AG04450 (cell line): Measurements from ENCODE around the gene FARP1. TPM values are rescaled to one million over a fixed set of nuclear protein-coding genes. Genes with fewer than 3 reads are reported as not detected.

Experiments used
- CTCF ChIA-PET: fragments of 300-600, 350-600 bp; formaldehyde crosslinking; extraction: SDS; loops from one replicate; lab custom pipeline; 2022; ENCODE audit warnings: antibody characterized with exemption, inconsistent platforms; lab: Charles Lee
- POLR2A ChIA-PET: fragments of 350-600 bp; formaldehyde crosslinking; extraction: SDS; loops from one replicate; lab custom pipeline; 2021; ENCODE audit warnings: antibody characterized with exemption, inconsistent platforms; lab: Yijun Ruan, JAX
- DNase-seq: peaks from one replicate; pipeline ENCODE4 v3.0.0-alpha.2; 2011; ENCODE audit warnings: low read depth, low spot score
- H3K27ac ChIP-seq: one replicate; pipeline ENCODE4 v1.5.1; 2012; ENCODE audit warnings: low read depth, low read length, control low read depth
- H3K27me3 ChIP-seq: one replicate; pipeline ENCODE4 v1.6.0; 2012; ENCODE audit warnings: low read length; ENCODE audit not compliant: control insufficient read depth, insufficient read depth
- H3K4me3 ChIP-seq: 2 replicates; pipeline ENCODE4 v1.5.1; 2011; ENCODE audit warnings: mild to moderate bottlenecking, low read depth, low read length, control low read depth
- H3K9me3 ChIP-seq: 2 replicates; pipeline ENCODE4 v1.5.1; 2012; ENCODE audit warnings: low read length; ENCODE audit not compliant: control insufficient read depth, insufficient read depth
- CTCF ChIP-seq: IDR thresholded peaks from 2 replicates; pipeline ENCODE4 v1.5.1; 2011; ENCODE audit warnings: low read depth, low read length, control low read depth, inconsistent platforms
- polyA plus RNA-seq: library from polyadenylated mRNA; depleted of rRNA; stranded (reverse); fragments of >200 nt; gene quantifications from 2 replicates; pipeline ENCODE4 v1.2.3, GENCODE V29; 2011

The FARP1 gene
- polyA plus RNA-seq, 1 experiment, result 76.4 TPM

- H3K27me3 ChIP-seq, result no peaks in the 10 kb centered on the region
- no peaks in the 10 kb centered on the region for H3K9me3 ChIP-seq
- no peak for TF ChIP-seq CTCF
- peak; percentile 49 for DNase-seq
- H3K27ac ChIP-seq, result no peak overlapping the region
- ChIA-PET CTCF (interaction anchor here (1.0 to 1.1 kb wide), 2 partner anchors 55 to 171 kb away, joined by 3 read pairs; no protein-coding TSS in a partner anchor), POLR2A (interaction anchor here (0.5 to 0.8 kb wide), 4 partner anchors 9 to 145 kb away, joined by 3 to 9 read pairs (median 4); no protein-coding TSS in a partner anchor)
- H3K4me3 ChIP-seq, result no peak overlapping the region
Observed at GRCh38 chr13:98274921-98275487, 132.1 kb downstream of the FARP1 start.

GRCh38 chr13:98275681-98276171 is 132.8 kb downstream of the FARP1 start:
- no peak overlapping the region for H3K27ac ChIP-seq
- ChIA-PET CTCF (interaction anchor here (1.1 kb wide), 1 partner anchor 55 kb away, joined by 3 read pairs; no protein-coding TSS in a partner anchor), POLR2A (interaction anchor here (0.7 kb wide), 1 partner anchor 22 kb away, joined by 9 read pairs; no protein-coding TSS in a partner anchor)
- DNase-seq, result no peak
- TF ChIP-seq CTCF, result no peak
- H3K4me3 ChIP-seq, result no peak overlapping the region
- no peaks in the 10 kb centered on the region for H3K9me3 ChIP-seq
- H3K27me3 ChIP-seq, result no peaks in the 10 kb centered on the region

- no peaks in the 10 kb centered on the region for H3K9me3 ChIP-seq
- POLR2A ChIA-PET, result no interaction called here
- no peak for DNase-seq
- CTCF ChIA-PET, result no interaction called here
- no peak overlapping the region for H3K4me3 ChIP-seq
- H3K27me3 ChIP-seq, result no peaks in the 10 kb centered on the region
- no peak overlapping the region for H3K27ac ChIP-seq
- no peak for TF ChIP-seq CTCF
Observed at GRCh38 chr13:98276486-98276885, 133.6 kb downstream of the FARP1 start.

GRCh38 chr13:98278068-98278724 is 135.3 kb downstream of the FARP1 start:
- TF ChIP-seq CTCF, result no peak
- ChIA-PET CTCF (no interaction called here), POLR2A (no interaction called here)
- no peaks in the 10 kb centered on the region for H3K9me3 ChIP-seq
- no peak for DNase-seq
- H3K27me3 ChIP-seq, result no peaks in the 10 kb centered on the region
- H3K27ac ChIP-seq, result no peak overlapping the region
- no peak overlapping the region for H3K4me3 ChIP-seq

- ChIA-PET CTCF (no interaction called here), POLR2A (no interaction called here)
- DNase-seq, result no peak
- H3K27ac ChIP-seq, result no peak overlapping the region
- no peaks in the 10 kb centered on the region for H3K27me3 ChIP-seq
- no peak overlapping the region for H3K4me3 ChIP-seq
- no peak for TF ChIP-seq CTCF
- no peaks in the 10 kb centered on the region for H3K9me3 ChIP-seq
Observed at GRCh38 chr13:98279473-98280175, 136.7 kb downstream of the FARP1 start.
